Upper lobe of right lung (tissue), 1 donor: ENCODE data around the gene CNPY2. TPM values are rescaled to one million over a fixed set of nuclear protein-coding genes. Genes with fewer than 3 reads are reported as not detected.

Source experiments
- ATAC-seq: fragments of 200-7000 bp; cut with Tn5 transposase; one replicate; pipeline ENCODE4 v1.9.1; 2020; ENCODE audit warnings: mild to moderate bottlenecking, moderate library complexity
- DNase-seq: peaks from one replicate; pipeline ENCODE4 v3.0.0-alpha.2; 2020
- H3K27ac ChIP-seq: fragments of 200-600 bp; one replicate; pipeline ENCODE4 v1.8.0; 2022
- H3K27me3 ChIP-seq: fragments of 200-600 bp; one replicate; pipeline ENCODE4 v1.8.0; 2022; ENCODE audit warnings: mild to moderate bottlenecking
- H3K36me3 ChIP-seq: fragments of 200-600 bp; one replicate; pipeline ENCODE4 v1.8.0; 2022
- H3K4me1 ChIP-seq: fragments of 200-600 bp; one replicate; pipeline ENCODE4 v1.8.0; 2022
- H3K4me3 ChIP-seq: fragments of 200-600 bp; one replicate; pipeline ENCODE4 v1.8.0; 2022; ENCODE audit warnings: mild to moderate bottlenecking
- H3K9me3 ChIP-seq: fragments of 200-600 bp; one replicate; pipeline ENCODE4 v1.8.0; 2022
- CTCF ChIP-seq: fragments of 200-600 bp; IDR thresholded peaks from one replicate; pipeline ENCODE4 v1.8.0; 2022; ENCODE audit warnings: antibody characterized with exemption
- intact Hi-C: fragments of 100-400 bp; cut with DNase I; formaldehyde crosslinking; loops from one replicate; pipeline ENCODE4 v1.11.0; 2022
- total RNA-seq: library from RNA; stranded (reverse); fragmentation: NEBNext Ultra II Directional; extraction: Animal tissue kit (Norgen Biotek cat#: 25700); gene quantifications from one replicate; pipeline ENCODE4 v1.2.1, GENCODE V29; 2021
- donor health status: DM: no; HTN: yes; CAD: no; lungs with severe emphysema.

CNPY2 gene
- total RNA-seq, 1 donor from 2014 or later: 101 TPM

GRCh38 chr12:56304276-56304675 lies 11.5 kb downstream of the CNPY2 start:
- H3K27me3 ChIP-seq: no peaks in the 10 kb centered on the region
- H3K36me3 ChIP-seq: peaks cover 50% of the 10 kb centered on the region
- ATAC-seq (no peak), DNase-seq (no peak)
- H3K4me3 ChIP-seq: no peak overlapping the region
- intact Hi-C loops: no loop called here
- TF ChIP-seq CTCF: no peak
- H3K9me3 ChIP-seq: no peaks in the 10 kb centered on the region
- no peak overlapping the region for H3K27ac ChIP-seq
- H3K4me1 ChIP-seq: peaks cover 9% of the 10 kb centered on the region

DNA sequence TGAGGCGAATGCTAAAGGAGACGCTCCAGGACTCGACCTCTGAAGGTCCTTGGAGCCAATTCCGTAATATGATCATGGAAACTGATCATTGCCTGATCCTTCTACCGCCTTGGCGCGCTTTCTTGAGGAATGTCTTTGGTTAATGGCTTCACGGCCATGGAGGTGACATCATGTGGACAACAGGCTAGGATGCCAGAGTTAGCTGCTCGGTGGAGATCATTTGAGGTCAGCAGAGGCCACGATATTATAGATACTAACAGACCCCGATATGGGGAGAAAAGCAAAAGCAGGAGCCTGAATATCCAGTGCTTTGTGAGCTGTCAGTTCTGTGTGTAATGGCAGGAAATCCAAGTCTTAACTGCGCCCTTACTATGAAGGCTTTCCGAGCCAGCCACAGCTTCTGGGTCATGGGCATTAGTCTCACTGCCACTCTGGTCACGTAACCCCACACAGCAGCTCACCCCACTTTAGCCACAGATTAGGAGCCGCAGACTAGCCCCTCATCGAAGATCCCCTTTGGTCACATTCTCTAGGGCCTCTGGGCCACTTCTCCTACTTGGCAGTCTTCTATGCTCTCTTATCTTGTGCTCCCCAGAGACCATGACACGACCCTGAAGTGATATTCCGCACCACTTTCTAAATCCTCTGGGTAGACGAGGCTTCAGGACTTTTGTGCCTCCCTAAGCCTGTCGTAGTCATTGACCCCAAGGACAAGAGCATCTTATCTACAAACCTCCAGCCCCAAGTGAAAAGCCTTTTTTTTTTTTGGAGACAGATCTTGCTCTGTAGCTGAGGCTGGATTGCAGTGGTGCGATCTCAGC lies 14.9 kb downstream of the CNPY2 start:
- H3K9me3 ChIP-seq: no peaks in the 10 kb centered on the region
- ATAC-seq (peak; percentile 1), DNase-seq (no peak)
- peaks cover 33% of the 10 kb centered on the region for H3K36me3 ChIP-seq
- peak overlapping the region; percentile 78 for H3K4me3 ChIP-seq
- H3K27ac ChIP-seq: peak overlapping the region; percentile 89
- H3K4me1 ChIP-seq: peaks cover 38% of the 10 kb centered on the region
- no peak for TF ChIP-seq CTCF
- no peaks in the 10 kb centered on the region for H3K27me3 ChIP-seq
- intact Hi-C loops: no loop called here

DNA sequence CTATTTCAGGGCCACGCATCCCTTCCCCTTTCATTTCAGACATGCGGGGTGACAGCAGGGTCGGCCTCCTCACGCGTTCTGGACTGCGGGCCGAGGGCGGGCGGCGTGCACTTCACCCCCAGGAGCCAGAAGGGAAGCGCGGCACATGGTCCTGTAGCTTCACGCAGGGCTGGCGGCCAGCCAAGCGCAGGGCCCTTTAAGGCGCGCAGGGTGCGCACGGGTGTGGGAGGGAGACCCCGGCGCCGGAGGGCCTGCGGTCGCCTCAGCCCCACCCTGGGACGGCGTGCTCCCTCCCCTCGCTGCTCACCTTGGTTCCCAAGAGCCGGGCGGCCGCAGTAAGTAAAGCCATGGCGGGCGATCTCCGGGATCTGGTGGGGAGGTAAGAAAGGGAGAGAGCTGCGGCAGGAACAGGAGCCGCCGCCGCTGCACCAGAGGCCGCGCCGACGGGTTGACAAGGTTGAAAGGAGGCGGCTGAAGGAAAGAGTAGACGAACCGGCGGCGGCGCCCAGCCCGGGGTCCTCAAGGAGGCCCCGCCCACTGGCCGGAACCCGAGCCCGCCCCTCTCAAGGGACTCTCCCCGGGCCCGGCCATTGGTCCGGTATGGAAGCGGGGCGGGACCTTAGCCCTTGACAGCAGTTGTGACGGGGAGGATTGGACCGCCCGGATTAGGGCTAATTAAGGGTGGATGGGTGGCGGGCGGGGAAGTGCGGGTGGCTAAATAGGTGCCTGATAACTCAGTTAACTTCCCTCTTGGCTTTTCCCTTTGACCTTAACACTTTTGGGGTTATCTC lies 15.7 kb downstream of the CNPY2 start, which contains the start of gene CS:
Gene CS (minus strand): TSS at position 478 of the 791 bp plus-strand sequence. CDS start 129 bp downstream, at position 349.
- H3K27me3 ChIP-seq: no peaks in the 10 kb centered on the region
- ATAC-seq: peak; percentile 99
- H3K4me3 ChIP-seq: peak within 1 kb of the TSS; percentile 78
- peak; percentile 99 for DNase-seq
- no peaks in the 10 kb centered on the region for H3K9me3 ChIP-seq
- peaks cover 38% of the 10 kb centered on the region for H3K4me1 ChIP-seq
- peak within 1 kb of the TSS; percentile 89 for H3K27ac ChIP-seq
- H3K36me3 ChIP-seq: peaks cover 26% of the 10 kb centered on the region
- no peak for TF ChIP-seq CTCF
- intact Hi-C loops: no loop called here

GRCh38 chr12:56299308-56299852 lies 16.4 kb downstream of the CNPY2 start:
- DNase-seq (no peak), ATAC-seq (no peak)
- TF ChIP-seq CTCF: no peak
- Histone ChIP-seq H3K4me3 (peak overlapping the region; percentile 78), H3K36me3 (peaks cover 24% of the 10 kb centered on the region), H3K4me1 (peaks cover 38% of the 10 kb centered on the region), H3K27me3 (no peaks in the 10 kb centered on the region), H3K27ac (peak overlapping the region; percentile 89), H3K9me3 (no peaks in the 10 kb centered on the region)
- intact Hi-C loops: no loop called here

- Histone ChIP-seq H3K4me1 (peaks cover 38% of the 10 kb centered on the region), H3K4me3 (peak overlapping the region; percentile 78), H3K9me3 (no peaks in the 10 kb centered on the region), H3K27ac (peak overlapping the region; percentile 89), H3K36me3 (peaks cover 28% of the 10 kb centered on the region), H3K27me3 (no peaks in the 10 kb centered on the region)
- intact Hi-C loops: no loop called here
- TF ChIP-seq CTCF: no peak
- DNase-seq: peak; percentile 35
- no peak for ATAC-seq
Measured at GRCh38 chr12:56298828-56299227, 17.0 kb downstream of the CNPY2 start.
